Tibial artery (tissue), 4 donors: ENCODE data around the gene GSG1L.

ENCODE experiments used
- DNase-seq, 2 donors: peaks; one replicate each; pipeline ENCODE4 v3.0.0-alpha.2; 2019
- H3K27ac ChIP-seq, 2 donors: fragments of 200-600 bp; sonication (generic) in 1 of 2; 1 replicate in 1 of 2; 2 replicates in 1 of 2; pipeline ENCODE4 v1.5.1; 2018 to 2019; ENCODE audit warnings: mild to moderate bottlenecking in 1 of 2
- H3K27me3 ChIP-seq, 2 donors: fragments of 200-600 bp; sonication (generic) in 1 of 2; one replicate each; pipeline versions ENCODE4 v1.5.1 to v1.6.0; 2016 to 2019
- H3K36me3 ChIP-seq, 3 donors: fragments of 200-600 bp; sonication (generic) in 2 of 3; one replicate each; pipeline ENCODE4 v1.5.1; 2016 to 2019; ENCODE audit warnings: mild to moderate bottlenecking in 2 of 3
- H3K4me1 ChIP-seq, 4 donors: fragments of 200-600 bp; sonication (generic) in 2 of 4; 1 replicate in 3 of 4; 2 replicates in 1 of 4; pipeline ENCODE4 v1.5.1; 2016 to 2019
- H3K4me3 ChIP-seq, 2 donors: fragments of 200-600 bp; sonication (generic) in 1 of 2; 1 replicate in 1 of 2; 2 replicates in 1 of 2; pipeline ENCODE4 v1.5.1; 2018 to 2019; ENCODE audit warnings: mild to moderate bottlenecking in 2 of 2
- H3K9me3 ChIP-seq, 3 donors: fragments of 200-600 bp; sonication (generic) in 1 of 3; one replicate each; pipeline ENCODE4 v1.5.1; 2016 to 2019
- intact Hi-C: fragments of 100-400 bp; cut with DNase I; formaldehyde crosslinking; loops from one replicate; pipeline ENCODE4 v1.15.0; 2023; ENCODE audit warnings: low total_unique reads
- TF ChIP-seq, protein P1 (sequence below), 2 experiments: fragments of 200-600 bp in 1 of 2; fragments of 450-650 bp in 1 of 2; IDR thresholded peaks; one replicate each; pipeline ENCODE4 v1.5.1; 2017 to 2019; ENCODE audit warnings: antibody characterized with exemption in 2 of 2, mild to moderate bottlenecking in 1 of 2, moderate library complexity in 1 of 2

GSG1L gene

DNA sequence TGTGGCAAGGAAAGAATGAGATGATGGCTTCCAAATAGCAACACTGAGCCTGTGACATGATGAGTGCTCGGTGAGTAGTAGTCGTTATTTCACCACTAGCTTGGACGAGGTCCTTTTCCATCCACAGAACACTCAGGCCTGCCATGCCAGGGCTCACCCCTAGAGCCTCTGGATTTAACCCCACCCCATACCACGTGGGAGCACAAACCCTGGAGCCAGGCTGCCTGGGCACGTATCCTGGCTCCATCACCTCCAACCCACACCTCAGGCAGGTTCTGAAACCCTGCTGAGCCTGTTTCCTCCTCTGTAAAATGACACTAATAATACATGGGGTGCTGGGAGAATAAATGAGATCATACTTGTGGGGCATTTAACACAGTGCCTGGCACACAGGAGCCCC is 321.2 kb downstream of the GSG1L start:
- TF ChIP-seq, protein P1, sequence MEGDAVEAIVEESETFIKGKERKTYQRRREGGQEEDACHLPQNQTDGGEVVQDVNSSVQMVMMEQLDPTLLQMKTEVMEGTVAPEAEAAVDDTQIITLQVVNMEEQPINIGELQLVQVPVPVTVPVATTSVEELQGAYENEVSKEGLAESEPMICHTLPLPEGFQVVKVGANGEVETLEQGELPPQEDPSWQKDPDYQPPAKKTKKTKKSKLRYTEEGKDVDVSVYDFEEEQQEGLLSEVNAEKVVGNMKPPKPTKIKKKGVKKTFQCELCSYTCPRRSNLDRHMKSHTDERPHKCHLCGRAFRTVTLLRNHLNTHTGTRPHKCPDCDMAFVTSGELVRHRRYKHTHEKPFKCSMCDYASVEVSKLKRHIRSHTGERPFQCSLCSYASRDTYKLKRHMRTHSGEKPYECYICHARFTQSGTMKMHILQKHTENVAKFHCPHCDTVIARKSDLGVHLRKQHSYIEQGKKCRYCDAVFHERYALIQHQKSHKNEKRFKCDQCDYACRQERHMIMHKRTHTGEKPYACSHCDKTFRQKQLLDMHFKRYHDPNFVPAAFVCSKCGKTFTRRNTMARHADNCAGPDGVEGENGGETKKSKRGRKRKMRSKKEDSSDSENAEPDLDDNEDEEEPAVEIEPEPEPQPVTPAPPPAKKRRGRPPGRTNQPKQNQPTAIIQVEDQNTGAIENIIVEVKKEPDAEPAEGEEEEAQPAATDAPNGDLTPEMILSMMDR (IDR thresholded peaks at IDR 0.05): no peak
- Histone ChIP-seq H3K4me1 (peaks cover 0 to 8% (median 0%) of the 10 kb centered on the region in 4 donors), H3K27me3 (no peaks in the 10 kb centered on the region), H3K4me3 (no peak overlapping the region), H3K36me3 (peaks cover 4 to 29% (median 12%) of the 10 kb centered on the region in 3 donors), H3K27ac (no peak overlapping the region), H3K9me3 (no peaks in the 10 kb centered on the region)
- intact Hi-C loops: no loop called here
- DNase-seq: no peak

DNA sequence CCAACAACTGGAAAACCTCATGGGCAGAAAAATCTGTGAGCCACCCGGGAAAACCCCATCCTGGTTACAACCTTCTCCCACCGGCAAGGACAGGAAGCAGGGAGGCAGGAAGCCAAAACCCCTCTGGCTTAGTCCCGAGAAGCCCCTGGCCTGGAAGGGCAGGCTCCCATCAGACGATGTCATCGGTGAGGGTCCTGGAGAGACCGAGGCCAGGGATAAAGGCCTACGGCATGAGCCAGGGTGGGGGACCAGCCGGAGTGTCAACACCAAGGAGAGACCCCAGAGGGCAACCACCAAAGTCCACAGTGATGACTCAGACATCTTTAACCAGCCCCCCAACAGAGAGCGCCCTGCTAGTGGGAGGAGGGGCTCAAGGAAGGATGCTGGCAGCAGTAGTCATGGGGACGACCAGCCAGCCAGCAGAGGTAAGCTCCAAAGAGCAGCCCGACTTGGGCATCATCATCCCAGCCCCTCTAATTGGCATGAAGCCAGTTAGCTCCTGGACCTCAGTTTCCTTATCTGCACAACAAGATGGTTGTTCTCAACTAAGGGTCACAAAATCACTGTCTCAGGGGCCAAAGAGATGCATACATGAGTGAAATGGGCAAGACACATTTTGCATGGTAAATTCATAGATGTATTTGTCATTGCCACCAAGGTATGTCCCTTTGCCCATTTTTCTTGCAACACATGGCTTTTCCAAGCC is 322.9 kb downstream of the GSG1L start:
- TF ChIP-seq, protein P1 (IDR thresholded peaks at IDR 0.05): no peak
- H3K36me3 ChIP-seq: peaks cover 4 to 39% (median 15%) of the 10 kb centered on the region in 3 donors
- peaks cover 0 to 8% (median 0%) of the 10 kb centered on the region in 4 donors for H3K4me1 ChIP-seq
- intact Hi-C loops: no loop called here
- H3K9me3 ChIP-seq: no peaks in the 10 kb centered on the region
- no peaks in the 10 kb centered on the region for H3K27me3 ChIP-seq
- no peak for DNase-seq
- H3K27ac ChIP-seq: no peak overlapping the region
- no peak overlapping the region for H3K4me3 ChIP-seq

DNA sequence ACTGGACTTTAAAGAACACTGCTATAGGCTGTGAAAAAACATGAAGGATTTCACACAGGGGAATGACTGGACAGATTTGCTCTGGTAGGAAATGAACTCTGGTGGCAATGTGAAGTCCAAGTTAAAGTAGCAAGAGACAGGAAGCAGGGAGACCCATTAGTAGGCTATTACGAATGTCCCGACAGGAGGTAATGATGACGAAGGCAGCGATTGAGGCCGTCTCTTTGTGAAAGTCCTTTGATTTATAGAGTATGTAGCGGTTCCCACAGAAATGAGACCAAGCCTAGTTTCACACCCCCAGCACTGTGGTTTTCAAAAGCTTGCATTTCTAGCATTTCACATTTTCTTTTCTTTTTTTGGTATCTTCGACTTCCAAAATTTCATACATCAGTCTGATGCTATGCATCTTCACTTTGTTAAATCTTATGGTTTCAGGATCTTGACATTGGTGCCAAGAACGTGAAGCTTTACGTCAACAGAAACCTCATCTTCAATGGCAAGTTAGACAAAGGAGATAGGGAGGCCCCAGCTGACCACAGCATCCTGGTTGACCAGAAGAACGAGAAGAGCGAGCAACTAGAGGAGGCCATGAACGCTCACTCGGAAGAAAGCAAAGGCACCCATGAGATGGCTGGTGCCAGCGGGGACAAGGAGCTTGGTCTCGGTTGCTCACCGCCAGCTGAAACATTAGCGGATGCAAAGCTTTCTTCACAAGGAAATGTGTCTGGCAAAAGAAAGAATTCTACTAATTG is 323.7 kb downstream of the GSG1L start:
- H3K9me3 ChIP-seq: no peaks in the 10 kb centered on the region
- H3K27me3 ChIP-seq: no peaks in the 10 kb centered on the region
- no peak overlapping the region for H3K4me3 ChIP-seq
- peaks cover 0 to 8% (median 0%) of the 10 kb centered on the region in 4 donors for H3K4me1 ChIP-seq
- DNase-seq: no peak
- intact Hi-C loops: no loop called here
- H3K36me3 ChIP-seq: peaks cover 4 to 36% (median 15%) of the 10 kb centered on the region in 3 donors
- H3K27ac ChIP-seq: no peak overlapping the region
- TF ChIP-seq, protein P1 (IDR thresholded peaks at IDR 0.05): no peak

DNA sequence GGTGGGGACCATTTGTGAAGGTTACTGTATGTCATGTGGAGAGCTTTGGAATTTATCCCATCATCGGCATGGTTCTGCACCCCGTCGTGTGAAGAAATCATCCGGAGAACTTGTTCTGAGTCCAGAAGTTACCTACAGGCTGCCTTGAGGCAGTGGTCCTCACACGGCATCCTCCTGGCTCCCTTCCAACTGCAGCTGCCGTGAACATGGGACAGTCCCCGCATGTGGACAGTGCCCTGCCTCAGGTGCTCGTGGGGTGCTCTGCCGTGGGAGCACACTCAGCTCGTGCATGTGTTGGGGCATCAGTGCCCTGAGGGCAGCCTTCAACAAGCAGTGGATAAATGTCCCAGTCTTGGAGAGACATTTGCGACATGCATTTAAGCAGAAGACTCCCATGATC is 324.9 kb downstream of the GSG1L start:
- H3K36me3 ChIP-seq: peaks cover 4 to 36% (median 15%) of the 10 kb centered on the region in 3 donors
- no peak for DNase-seq
- H3K4me1 ChIP-seq: peaks cover 0 to 3% (median 0%) of the 10 kb centered on the region in 4 donors
- H3K27me3 ChIP-seq: no peaks in the 10 kb centered on the region
- no peaks in the 10 kb centered on the region for H3K9me3 ChIP-seq
- no peak overlapping the region for H3K4me3 ChIP-seq
- H3K27ac ChIP-seq: no peak overlapping the region
- TF ChIP-seq, protein P1 (IDR thresholded peaks at IDR 0.05): no peak
- intact Hi-C loops: no loop called here
